GF-D8 (cell line): ENCODE results near the gene ASMT.
"Not testable (repeated sequence)": the region's sequence is repeated elsewhere in the genome, so short reads cannot be mapped to it uniquely, and the experiment has no call there.

Source experiments
- DNase-seq: peaks from one replicate; lab custom pipeline; 2025; lab: John Stamatoyannopoulos, UW

The ASMT gene

GRCh38 chrX:1598021-1598875 is 16.6 kb upstream of the ASMT start:
- DNase-seq: no peak

- no peak for DNase-seq
Measured at GRCh38 chrX:1598876-1599790, 15.7 kb upstream of the ASMT start.

- DNase-seq: no peak
Measured at GRCh38 chrX:1599791-1600405, 15.0 kb upstream of the ASMT start.

GRCh38 chrX:1600406-1601050 is 14.3 kb upstream of the ASMT start:
- no peak for DNase-seq

GRCh38 chrX:1601051-1601767 is 13.7 kb upstream of the ASMT start:
- no peak for DNase-seq

GRCh38 chrX:1601768-1602085 is 13.1 kb upstream of the ASMT start:
- no peak for DNase-seq

- no peak for DNase-seq
Measured at GRCh38 chrX:1602299-1602698, 12.6 kb upstream of the ASMT start.

GRCh38 chrX:1606496-1606895 is 8.4 kb upstream of the ASMT start:
- no peak for DNase-seq

- no peak for DNase-seq
Measured at GRCh38 chrX:1609311-1609710, 5.5 kb upstream of the ASMT start.

GRCh38 chrX:1609762-1610161 is 5.1 kb upstream of the ASMT start:
- DNase-seq: no peak

GRCh38 chrX:1610166-1610565 is 4.7 kb upstream of the ASMT start:
- no peak for DNase-seq

- DNase-seq: no peak
Measured at GRCh38 chrX:1610736-1611135, 4.1 kb upstream of the ASMT start.

GRCh38 chrX:1612641-1613286 is 2.1 kb upstream of the ASMT start:
- no peak for DNase-seq

GRCh38 chrX:1618689-1619088 is 3.8 kb downstream of the ASMT start:
- no peak for DNase-seq

GRCh38 chrX:1623691-1624090 is 8.8 kb downstream of the ASMT start:
- no peak for DNase-seq

GRCh38 chrX:1624158-1624860 is 9.4 kb downstream of the ASMT start:
- not testable (repeated sequence) for DNase-seq

- not testable (repeated sequence) for DNase-seq
Measured at GRCh38 chrX:1624861-1625215, 10.0 kb downstream of the ASMT start.

- no peak for DNase-seq
Measured at GRCh38 chrX:1629244-1629643, 14.4 kb downstream of the ASMT start.

GRCh38 chrX:1646009-1646408 is 31.1 kb downstream of the ASMT start:
- DNase-seq: no peak

- DNase-seq: no peak
Measured at GRCh38 chrX:1649621-1650020, 34.8 kb downstream of the ASMT start.
